SK-N-SH (cell line): ENCODE measurements around the gene HSPA1L. TPM values are rescaled to one million over a fixed set of nuclear protein-coding genes. Genes with fewer than 3 reads are reported as not detected.
A peak's percentile ranks its signal among the peaks of the same experiment; 100 is the strongest.

Source experiments
- CTCF ChIA-PET: fragments of 300-600, 350-600 bp; formaldehyde crosslinking; extraction: SDS; loops from one replicate; lab custom pipeline; 2021; lab: Yijun Ruan, JAX
- POLR2A ChIA-PET: fragments of 350-600 bp; sonication (Branson Sonifier 250); formaldehyde crosslinking; extraction: SDS; loops from one replicate; lab custom pipeline; 2020; ENCODE audit warnings: antibody characterized with exemption, inconsistent platforms; lab: Yijun Ruan, JAX
- DNase-seq: peaks from one replicate; pipeline ENCODE4 v3.0.0; 2012
- H2AFZ ChIP-seq: fragments of 200-600 bp; sonication (generic); 2 replicates; pipeline ENCODE4 v1.8.1; 2016; ENCODE audit warnings: antibody characterized with exemption, mild to moderate bottlenecking, low read depth
- H3F3A ChIP-seq: fragments of 200-600 bp; sonication (generic); replicated peaks from 2 replicates; pipeline ENCODE3; 2016; ENCODE audit warnings: antibody characterized with exemption, mild to moderate bottlenecking; ENCODE audit not compliant: insufficient read depth
- H3K27ac ChIP-seq, 2 experiments: fragments of 200-500 bp in 1 of 2; fragments of 200-600 bp in 1 of 2; sonication (Bioruptor generic) in 1 of 2; sonication (generic), shearing (Covaris generic) in 1 of 2; 2 replicates each; pipeline versions ENCODE4 v1.5.1 to v1.6.1; 2014 to 2016; ENCODE audit warnings: low read depth in 2 of 2, inconsistent platforms in 1 of 2, low read length in 1 of 2, mild to moderate bottlenecking in 1 of 2, mixed read lengths in 1 of 2
- H3K27me3 ChIP-seq: fragments of 200-600 bp; sonication (generic), shearing (Covaris generic); 2 replicates; pipeline ENCODE4 v1.6.1; 2016; ENCODE audit warnings: mixed run types; ENCODE audit not compliant: insufficient read depth
- H3K36me3 ChIP-seq, 2 experiments: fragments of 200-500 bp in 1 of 2; fragments of 200-600 bp in 1 of 2; sonication (Bioruptor generic) in 1 of 2; sonication (generic) in 1 of 2; replicated peaks in 1 of 2; 2 replicates each; pipeline versions ENCODE3 to v1.5.1; 2014 to 2016; ENCODE audit warnings: low read length in 1 of 2, mild to moderate bottlenecking in 1 of 2; ENCODE audit not compliant: insufficient read depth in 2 of 2, control insufficient read depth in 1 of 2
- H3K4me1 ChIP-seq, 2 experiments: fragments of 200-500 bp in 1 of 2; fragments of 200-600 bp in 1 of 2; sonication (Bioruptor generic) in 1 of 2; sonication (generic), shearing (Covaris generic) in 1 of 2; 2 replicates each; pipeline versions ENCODE4 v1.5.1 to v1.6.1; 2014 to 2016; ENCODE audit warnings: low read depth in 1 of 2, low read length in 1 of 2, mixed run types in 1 of 2; ENCODE audit not compliant: insufficient read depth in 2 of 2, control insufficient read depth in 1 of 2
- H3K4me2 ChIP-seq: fragments of 200-600 bp; sonication (generic), shearing (Covaris generic); 2 replicates; pipeline ENCODE4 v1.6.1; 2017; ENCODE audit warnings: mixed run types
- H3K4me3 ChIP-seq, 2 experiments: fragments of 200-500 bp in 1 of 2; fragments of 200-600 bp in 1 of 2; sonication (Bioruptor generic) in 1 of 2; sonication (generic), shearing (Covaris generic) in 1 of 2; 2 replicates each; pipeline versions ENCODE4 v1.5.1 to v1.8.1; 2014 to 2016; ENCODE audit warnings: low read depth in 2 of 2, inconsistent platforms in 1 of 2, low read length in 1 of 2, mild to moderate bottlenecking in 1 of 2, mixed read lengths in 1 of 2, moderate library complexity in 1 of 2
- H3K79me2 ChIP-seq: fragments of 200-600 bp; sonication (generic); 2 replicates; pipeline ENCODE4 v1.8.1; 2017; ENCODE audit warnings: mild to moderate bottlenecking; ENCODE audit not compliant: insufficient read depth
- H3K9ac ChIP-seq: fragments of 200-600 bp; sonication (generic); 2 replicates; pipeline ENCODE4 v1.6.1; 2017; ENCODE audit warnings: mixed run types
- H3K9me2 ChIP-seq: fragments of 200-600 bp; sonication (generic); 2 replicates; pipeline ENCODE4 v1.6.1; 2017; ENCODE audit warnings: mixed run types
- H3K9me3 ChIP-seq: fragments of 200-600 bp; sonication (generic); 2 replicates; pipeline ENCODE4 v1.6.1; 2017; ENCODE audit warnings: mixed run types, mild to moderate bottlenecking, moderate library complexity
- H4K20me1 ChIP-seq: fragments of 200-600 bp; sonication (generic); 2 replicates; pipeline ENCODE4 v1.6.1; 2017; ENCODE audit warnings: mild to moderate bottlenecking, mixed run types; ENCODE audit not compliant: insufficient read depth
- CHD2 ChIP-seq: fragments of 150-350 bp; IDR thresholded peaks from 2 replicates; pipeline ENCODE4 v1.6.1; 2018; ENCODE audit warnings: low read length; ENCODE audit not compliant: partially characterized antibody
- ELF1 ChIP-seq: IDR thresholded peaks from 2 replicates; pipeline ENCODE4 v1.4.0; 2012
- EP300 ChIP-seq, 2 experiments: IDR thresholded peaks; 2 replicates each; pipeline versions ENCODE4 v1.4.0 to v1.6.1; 2012; ENCODE audit warnings: borderline replicate concordance in 1 of 2, low read depth in 1 of 2, low read length in 1 of 2
- FOSL2 ChIP-seq: IDR thresholded peaks from 2 replicates; pipeline ENCODE4 v1.4.0; 2012; ENCODE audit warnings: low read depth, mild to moderate bottlenecking, moderate library complexity, borderline replicate concordance
- NFIC ChIP-seq: IDR thresholded peaks from 2 replicates; pipeline ENCODE4 v1.4.0; 2012; ENCODE audit warnings: borderline replicate concordance
- RAD21 ChIP-seq: IDR thresholded peaks from 2 replicates; pipeline ENCODE4 v1.6.1; 2012; ENCODE audit warnings: mild to moderate bottlenecking, low read length
- SIN3A ChIP-seq: IDR thresholded peaks from 2 replicates; pipeline ENCODE4 v1.6.1; 2012; ENCODE audit warnings: low read depth, mild to moderate bottlenecking, low read length, moderate library complexity, borderline replicate concordance
- SMC3 ChIP-seq: IDR thresholded peaks from 2 replicates; pipeline ENCODE4 v1.6.1; 2012; ENCODE audit warnings: low read depth, low read length, improper control_type of control experiment
- TCF12 ChIP-seq: IDR thresholded peaks from 2 replicates; pipeline ENCODE4 v1.4.0; 2012
- TEAD4 ChIP-seq: IDR thresholded peaks from 2 replicates; pipeline ENCODE4 v1.4.0; 2012; ENCODE audit warnings: mild to moderate bottlenecking, borderline replicate concordance; ENCODE audit not compliant: insufficient read depth
- USF2 ChIP-seq: fragments of 150-350 bp; IDR thresholded peaks from 2 replicates; pipeline ENCODE4 v1.6.1; 2017; ENCODE audit warnings: antibody characterized with exemption, low read length, low read depth, borderline replicate concordance
- WGBS: methylation state at CpG from one replicate; pipeline ENCODE4 v1.1.6; 2017; ENCODE audit warnings: low lambda C conversion rate; 5-methylcytosine and 5-hydroxymethylcytosine counted together
- polyA plus RNA-seq, 3 experiments: library from polyadenylated mRNA; depleted of rRNA; stranded (reverse); fragments of >200 nt; gene quantifications; 2 replicates each; pipeline ENCODE4 v1.2.3, GENCODE V29; 2012
- TF ChIP-seq, protein P1 (sequence below): IDR thresholded peaks from 2 replicates; pipeline ENCODE4; 2012

HSPA1L gene
- polyA plus RNA-seq, 1 of the 3 experiments (the other 2 are of a cell fraction), result 0.69 TPM

GRCh38 chr6:31767096-31767645 lies 47.9 kb downstream of the HSPA1L start (continued):
- TF ChIP-seq FOSL2, result no peak
- TF ChIP-seq ELF1, result no peak
- no peak for TF ChIP-seq TCF12
- TF ChIP-seq USF2, result no peak

DNA sequence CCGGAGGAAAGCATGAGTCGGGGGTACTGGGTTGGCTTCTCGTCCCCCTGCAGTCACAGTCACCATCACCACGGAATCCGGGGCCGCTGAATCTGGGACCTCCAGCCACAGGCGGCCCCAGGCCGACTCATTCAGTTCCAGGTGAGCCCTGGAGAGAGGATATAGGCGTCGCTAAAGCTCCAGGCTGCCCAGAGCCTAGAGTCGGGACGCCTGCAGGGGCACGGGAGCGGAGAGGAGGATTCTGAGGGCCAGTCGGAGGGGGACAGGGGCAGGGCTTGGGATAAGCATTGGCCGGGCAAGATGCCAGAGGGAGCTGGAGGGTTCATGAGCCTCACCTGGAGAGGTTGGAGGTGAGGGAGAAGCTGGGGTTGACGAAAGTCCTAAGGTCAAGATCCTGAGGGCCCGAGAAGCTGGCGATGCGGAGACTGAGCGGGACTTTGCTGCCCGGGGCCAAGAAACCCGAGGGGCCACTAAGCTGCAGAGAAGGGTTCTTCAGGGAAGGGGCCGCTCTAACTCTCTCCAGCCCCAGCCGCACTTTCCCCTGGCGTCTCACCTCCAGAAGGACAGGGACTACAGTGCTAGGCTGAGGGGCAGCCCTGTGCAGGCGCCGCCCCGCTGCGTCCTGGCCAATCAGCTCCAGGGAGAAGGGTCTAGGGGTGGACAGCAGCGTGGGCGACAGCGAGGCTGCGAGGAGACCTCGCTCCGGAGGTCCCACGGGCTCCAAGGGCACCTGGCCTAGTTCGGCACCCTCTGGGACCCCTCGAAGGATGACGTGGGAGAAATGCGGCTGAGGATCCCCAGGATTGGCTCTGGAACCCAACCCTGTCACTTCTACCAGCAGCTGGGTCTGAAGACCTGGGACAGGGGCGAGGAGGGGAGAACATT lies 48.9 kb downstream of the HSPA1L start:
- Histone ChIP-seq H3K9ac (no peak overlapping the region), H3K27ac (no peak overlapping the region), H2AFZ (peak overlapping the region; percentile 71; the same call in 1 of the 2 replicates), H3K36me3 (no peaks in the 10 kb centered on the region), H3K9me2 (no peaks in the 10 kb centered on the region), H4K20me1 (no peaks in the 10 kb centered on the region), H3K4me3 (peak overlapping the region in 1 of 2 experiments; percentile 29; a peak in 1 of 4 replicates), H3K27me3 (no peaks in the 10 kb centered on the region), H3K4me1 (peaks cover 0 to 8% of the 10 kb centered on the region in 2 experiments; a peak in 1 of 4 replicates), H3F3A (peaks cover 2% of the 10 kb centered on the region), H3K79me2 (no peaks in the 10 kb centered on the region), H3K9me3 (no peaks in the 10 kb centered on the region), H3K4me2 (no peak overlapping the region; the same call in 1 of the 2 replicates)
- TF ChIP-seq NFIC, result no peak
- TF ChIP-seq, protein P1, sequence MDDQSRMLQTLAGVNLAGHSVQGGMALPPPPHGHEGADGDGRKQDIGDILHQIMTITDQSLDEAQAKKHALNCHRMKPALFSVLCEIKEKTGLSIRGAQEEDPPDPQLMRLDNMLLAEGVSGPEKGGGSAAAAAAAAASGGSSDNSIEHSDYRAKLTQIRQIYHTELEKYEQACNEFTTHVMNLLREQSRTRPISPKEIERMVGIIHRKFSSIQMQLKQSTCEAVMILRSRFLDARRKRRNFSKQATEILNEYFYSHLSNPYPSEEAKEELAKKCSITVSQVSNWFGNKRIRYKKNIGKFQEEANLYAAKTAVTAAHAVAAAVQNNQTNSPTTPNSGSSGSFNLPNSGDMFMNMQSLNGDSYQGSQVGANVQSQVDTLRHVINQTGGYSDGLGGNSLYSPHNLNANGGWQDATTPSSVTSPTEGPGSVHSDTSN, result no peak
- DNase-seq, result peak; percentile 90
- POLR2A ChIA-PET, result interaction anchor here (0.6 to 1.2 kb wide), 5 partner anchors 24 to 49 kb away, joined by 3 to 5 read pairs (median 3); partner anchors contain the start of genes DDAH2, HSPA1A and HSPA1L
- CTCF ChIA-PET, result interaction anchor here (0.7 to 2.3 kb wide), 8 partner anchors 11 to 330 kb away, joined by 3 to 12 read pairs (median 4); partner anchors contain the start of genes DDAH2 and VWA7
- WGBS, result 64% methylated on average over 35 of the region's 42 CpGs

- Histone ChIP-seq H4K20me1 (no peaks in the 10 kb centered on the region), H2AFZ (no peak overlapping the region), H3K36me3 (no peaks in the 10 kb centered on the region), H3K4me2 (no peak overlapping the region), H3K4me1 (peaks cover 0 to 8% of the 10 kb centered on the region in 2 experiments; a peak in 1 of 4 replicates)
- 79% methylated on average over 6 of the region's 9 CpGs for WGBS
- DNase-seq, result no peak
- CTCF ChIA-PET, result interaction anchor here (0.7 to 2.3 kb wide), 5 partner anchors 26 to 98 kb away, joined by 3 to 12 read pairs (median 5); partner anchors contain the start of gene DDAH2
- TF ChIP-seq CHD2 (no peak), SIN3A (no peak), ELF1 (no peak), EP300 (IDR thresholded peaks at IDR 0.05; ENCODE audit: borderline replicate concordance in 1 of 2, low read depth in 1 of 2, low read length in 1 of 2) (no peak), TEAD4 (no peak), SMC3 (no peak), RAD21 (no peak)
- TF ChIP-seq, all 33 proteins: peak for 0
- no peak overlapping the region for H3K9ac ChIP-seq
- H3F3A ChIP-seq, result peaks cover 2% of the 10 kb centered on the region
- H3K4me3 ChIP-seq, result no peak overlapping the region
- H3K79me2 ChIP-seq, result no peaks in the 10 kb centered on the region
- H3K27me3 ChIP-seq, result no peaks in the 10 kb centered on the region
- no peak overlapping the region for H3K27ac ChIP-seq
- no peaks in the 10 kb centered on the region for H3K9me2 ChIP-seq
- POLR2A ChIA-PET, result interaction anchor here (0.6 to 1.2 kb wide), 2 partner anchors 24 to 50 kb away, joined by 3 read pairs; partner anchors contain the start of genes HSPA1A and HSPA1L
- no peaks in the 10 kb centered on the region for H3K9me3 ChIP-seq
Measured at GRCh38 chr6:31765559-31765909, 49.5 kb downstream of the HSPA1L start.
